GM12874 (cell line): Measurements from ENCODE around the gene KREMEN1.

ENCODE experiments used
- CTCF ChIP-seq: IDR thresholded peaks from 2 replicates; pipeline ENCODE4 v1.5.1; 2011; ENCODE audit warnings: low read depth, mild to moderate bottlenecking, control low read depth, low read length, moderate library complexity; ENCODE audit not compliant: insufficient read depth

KREMEN1 gene

GRCh38 chr22:29129808-29130140 lies 56.9 kb downstream of the KREMEN1 start:
- TF ChIP-seq CTCF: no peak

- TF ChIP-seq CTCF: no peak
Measured at GRCh38 chr22:29130476-29130875, 57.6 kb downstream of the KREMEN1 start.

- TF ChIP-seq CTCF: no peak
Measured at GRCh38 chr22:29133603-29134133, 60.8 kb downstream of the KREMEN1 start.

- TF ChIP-seq CTCF: no peak
Measured at GRCh38 chr22:29134448-29134847, 61.6 kb downstream of the KREMEN1 start.

GRCh38 chr22:29136782-29137700 lies 64.2 kb downstream of the KREMEN1 start:
- no peak for TF ChIP-seq CTCF

- no peak for TF ChIP-seq CTCF
Measured at GRCh38 chr22:29138556-29139305, 65.9 kb downstream of the KREMEN1 start.
